Upper lobe of right lung (tissue), 1 donor: ENCODE results near the gene CIT. TPM values are rescaled to one million over a fixed set of nuclear protein-coding genes. Genes with fewer than 3 reads are reported as not detected.

Experiments
- ATAC-seq: fragments of 200-7000 bp; cut with Tn5 transposase; one replicate; pipeline ENCODE4 v1.9.1; 2020; ENCODE audit warnings: mild to moderate bottlenecking, moderate library complexity
- DNase-seq: peaks from one replicate; pipeline ENCODE4 v3.0.0-alpha.2; 2020
- H3K27ac ChIP-seq: fragments of 200-600 bp; one replicate; pipeline ENCODE4 v1.8.0; 2022
- H3K27me3 ChIP-seq: fragments of 200-600 bp; one replicate; pipeline ENCODE4 v1.8.0; 2022; ENCODE audit warnings: mild to moderate bottlenecking
- H3K36me3 ChIP-seq: fragments of 200-600 bp; one replicate; pipeline ENCODE4 v1.8.0; 2022
- H3K4me1 ChIP-seq: fragments of 200-600 bp; one replicate; pipeline ENCODE4 v1.8.0; 2022
- H3K4me3 ChIP-seq: fragments of 200-600 bp; one replicate; pipeline ENCODE4 v1.8.0; 2022; ENCODE audit warnings: mild to moderate bottlenecking
- H3K9me3 ChIP-seq: fragments of 200-600 bp; one replicate; pipeline ENCODE4 v1.8.0; 2022
- CTCF ChIP-seq: fragments of 200-600 bp; IDR thresholded peaks from one replicate; pipeline ENCODE4 v1.8.0; 2022; ENCODE audit warnings: antibody characterized with exemption
- intact Hi-C: fragments of 100-400 bp; cut with DNase I; formaldehyde crosslinking; loops from one replicate; pipeline ENCODE4 v1.11.0; 2022
- total RNA-seq: library from RNA; stranded (reverse); fragmentation: NEBNext Ultra II Directional; extraction: Animal tissue kit (Norgen Biotek cat#: 25700); gene quantifications from one replicate; pipeline ENCODE4 v1.2.1, GENCODE V29; 2021
- donor health status: DM: no; HTN: yes; CAD: no; lungs with severe emphysema.

Gene CIT
- total RNA-seq, 1 donor from 2014 or later, result 6.8 TPM

GRCh38 chr12:119786539-119786938 lies 90.6 kb downstream of the CIT start:
- intact Hi-C loops, result no loop called here
- DNase-seq, result no peak
- H3K4me3 ChIP-seq, result no peak overlapping the region
- H3K27me3 ChIP-seq, result no peaks in the 10 kb centered on the region
- no peak for TF ChIP-seq CTCF
- H3K36me3 ChIP-seq, result no peaks in the 10 kb centered on the region
- H3K4me1 ChIP-seq, result no peaks in the 10 kb centered on the region
- H3K9me3 ChIP-seq, result no peaks in the 10 kb centered on the region
- H3K27ac ChIP-seq, result no peak overlapping the region
- no peak for ATAC-seq

GRCh38 chr12:119784673-119785072 lies 92.4 kb downstream of the CIT start:
- Histone ChIP-seq H3K4me1 (no peaks in the 10 kb centered on the region), H3K27me3 (no peaks in the 10 kb centered on the region), H3K9me3 (no peaks in the 10 kb centered on the region), H3K36me3 (no peaks in the 10 kb centered on the region), H3K4me3 (no peak overlapping the region), H3K27ac (no peak overlapping the region)
- intact Hi-C loops, result no loop called here
- ATAC-seq, result no peak
- no peak for TF ChIP-seq CTCF
- no peak for DNase-seq

- no peak for TF ChIP-seq CTCF
- intact Hi-C loops, result no loop called here
- Histone ChIP-seq H3K27ac (no peak overlapping the region), H3K36me3 (no peaks in the 10 kb centered on the region), H3K27me3 (no peaks in the 10 kb centered on the region), H3K4me1 (no peaks in the 10 kb centered on the region), H3K4me3 (no peak overlapping the region), H3K9me3 (no peaks in the 10 kb centered on the region)
- DNase-seq, result no peak
- no peak for ATAC-seq
These were observed 93.3 kb downstream of the CIT start for GRCh38 chr12:119783787-119784186.

GRCh38 chr12:119781804-119782203 lies 95.3 kb downstream of the CIT start:
- Histone ChIP-seq H3K27ac (no peak overlapping the region), H3K27me3 (no peaks in the 10 kb centered on the region), H3K4me1 (no peaks in the 10 kb centered on the region), H3K4me3 (no peak overlapping the region), H3K9me3 (no peaks in the 10 kb centered on the region), H3K36me3 (no peaks in the 10 kb centered on the region)
- TF ChIP-seq CTCF, result no peak
- DNase-seq (no peak), ATAC-seq (no peak)
- intact Hi-C loops, result no loop called here

GRCh38 chr12:119780786-119781434 lies 96.2 kb downstream of the CIT start:
- DNase-seq (no peak), ATAC-seq (peak; percentile 81)

More at GRCh38 chr12:119780786-119781434, 96.2 kb downstream of the CIT start:
- Histone ChIP-seq H3K4me1 (no peaks in the 10 kb centered on the region), H3K27me3 (no peaks in the 10 kb centered on the region), H3K4me3 (no peak overlapping the region), H3K36me3 (no peaks in the 10 kb centered on the region), H3K9me3 (no peaks in the 10 kb centered on the region), H3K27ac (no peak overlapping the region)
- TF ChIP-seq CTCF, result peak; percentile 84
- intact Hi-C loops, result no loop called here
